IMR-90 (cell line): ENCODE data around the gene KCNJ1. TPM values are rescaled to one million over a fixed set of nuclear protein-coding genes. Genes with fewer than 3 reads are reported as not detected.

Experiments
- ATAC-seq: fragments of 200-7000 bp; cut with Tn5 transposase; 2 replicates; pipeline ENCODE4 v1.9.1; 2020; ENCODE audit warnings: low read depth, mild to moderate bottlenecking, moderate library complexity
- BruUV-seq: library from RNA; stranded (reverse); fragments of 400-500 nt; replicated peaks from 2 replicates; lab custom pipeline; 2021; lab: Mats Ljungman, UMichigan
- CTCF ChIA-PET: fragments of 300-600 bp; formaldehyde crosslinking; extraction: SDS; loops from one replicate; lab custom pipeline; 2021; ENCODE audit warnings: antibody characterized with exemption; lab: Yijun Ruan, JAX
- POLR2A ChIA-PET: fragments of 300-600 bp; sonication (Branson Sonifier 250); formaldehyde crosslinking; loops from one replicate; lab custom pipeline; 2022; ENCODE audit warnings: antibody characterized with exemption; ENCODE audit not compliant: unreplicated experiment; lab: Charles Lee
- DNase-seq: peaks from one replicate; pipeline ENCODE4 v3.0.0; 2013
- H2AFZ ChIP-seq: replicated peaks from 2 replicates; pipeline ENCODE3; 2013; ENCODE audit warnings: low read length, mild to moderate bottlenecking; ENCODE audit not compliant: poor library complexity
- H2AK5ac ChIP-seq: 2 replicates; pipeline ENCODE4 v1.6.1; 2013; ENCODE audit warnings: low read depth, low read length, inconsistent platforms
- H2AK9ac ChIP-seq: replicated peaks from 2 replicates; pipeline ENCODE3; 2013; ENCODE audit warnings: mild to moderate bottlenecking, low read depth, low read length, moderate library complexity; ENCODE audit not compliant: poor library complexity
- H2BK120ac ChIP-seq: 2 replicates; pipeline ENCODE4 v1.6.1; 2013; ENCODE audit warnings: low read depth, low read length, inconsistent platforms
- H2BK15ac ChIP-seq: 3 replicates; pipeline ENCODE4 v1.6.1; 2013; ENCODE audit warnings: low read depth, low read length, inconsistent platforms
- H2BK20ac ChIP-seq: 2 replicates; pipeline ENCODE4 v1.6.1; 2013; ENCODE audit warnings: low read depth, mild to moderate bottlenecking, inconsistent platforms, low read length, moderate library complexity
- H2BK5ac ChIP-seq: 2 replicates; pipeline ENCODE4 v1.6.1; 2013; ENCODE audit warnings: mild to moderate bottlenecking, low read depth, low read length, inconsistent platforms; ENCODE audit not compliant: poor library complexity, severe bottlenecking
- H3K14ac ChIP-seq: replicated peaks from 2 replicates; pipeline ENCODE4 v1.6.1; 2013; ENCODE audit warnings: low read depth, low read length, inconsistent platforms
- H3K18ac ChIP-seq: 2 replicates; pipeline ENCODE4 v1.6.1; 2013; ENCODE audit warnings: low read depth, low read length, control low read depth
- H3K23ac ChIP-seq: 2 replicates; pipeline ENCODE4 v1.6.1; 2013; ENCODE audit warnings: low read depth, low read length, inconsistent platforms
- H3K27ac ChIP-seq: 2 replicates; pipeline ENCODE4 v1.5.1; 2013; ENCODE audit warnings: mild to moderate bottlenecking, control low read depth, low read length; ENCODE audit not compliant: insufficient read depth
- H3K27me3 ChIP-seq: 2 replicates; pipeline ENCODE4 v1.6.1; 2013; ENCODE audit warnings: low read length; ENCODE audit not compliant: control insufficient read depth, insufficient read depth
- H3K36me3 ChIP-seq: 2 replicates; pipeline ENCODE4 v1.6.1; 2013; ENCODE audit warnings: low read length, mixed read lengths; ENCODE audit not compliant: control insufficient read depth, insufficient read depth
- H3K4ac ChIP-seq: 2 replicates; pipeline ENCODE4 v1.6.1; 2013; ENCODE audit warnings: low read depth, low read length, inconsistent platforms
- H3K4me1 ChIP-seq: 2 replicates; pipeline ENCODE4 v1.6.1; 2013; ENCODE audit warnings: low read length, mixed read lengths; ENCODE audit not compliant: control insufficient read depth, insufficient read depth
- H3K4me2 ChIP-seq: 2 replicates; pipeline ENCODE4 v1.6.1; 2013; ENCODE audit warnings: low read depth, mild to moderate bottlenecking, control low read depth, low read length, moderate library complexity
- H3K4me3 ChIP-seq: 2 replicates; pipeline ENCODE4 v1.5.1; 2013; ENCODE audit warnings: low read depth, mild to moderate bottlenecking, control low read depth, low read length, moderate library complexity; ENCODE audit not compliant: insufficient read depth
- H3K56ac ChIP-seq: 2 replicates; pipeline ENCODE4 v1.6.1; 2013; ENCODE audit warnings: low read length, inconsistent platforms; ENCODE audit not compliant: insufficient read depth; ENCODE audit errors: extremely low read depth
- H3K79me1 ChIP-seq, 2 experiments: 2 replicates each; pipeline ENCODE4 v1.6.1; 2013; ENCODE audit warnings: low read length in 2 of 2, inconsistent platforms in 1 of 2, low read depth in 1 of 2
- H3K9ac ChIP-seq: 2 replicates; pipeline ENCODE4 v1.6.1; 2013; ENCODE audit warnings: low read depth, low read length, control low read depth
- H3K9me1 ChIP-seq: 2 replicates; pipeline ENCODE4 v1.6.1; 2013; ENCODE audit warnings: low read length, inconsistent platforms; ENCODE audit not compliant: insufficient read depth
- H3K9me3 ChIP-seq: 2 replicates; pipeline ENCODE4 v1.6.1; 2013; ENCODE audit warnings: low read length; ENCODE audit not compliant: control insufficient read depth, insufficient read depth
- H4K20me1 ChIP-seq: 2 replicates; pipeline ENCODE4 v1.6.1; 2013; ENCODE audit warnings: low read length, inconsistent platforms; ENCODE audit not compliant: insufficient read depth
- H4K5ac ChIP-seq: 2 replicates; pipeline ENCODE4 v1.6.1; 2013; ENCODE audit warnings: mild to moderate bottlenecking, low read depth, low read length, control low read depth
- H4K8ac ChIP-seq, 2 experiments: 2 replicates each; pipeline ENCODE4 v1.6.1; 2013; ENCODE audit warnings: low read depth in 2 of 2, low read length in 2 of 2, control low read depth in 1 of 2, inconsistent platforms in 1 of 2
- H4K91ac ChIP-seq: 2 replicates; pipeline ENCODE4 v1.6.1; 2013; ENCODE audit warnings: low read depth, low read length, inconsistent platforms; ENCODE audit not compliant: insufficient read depth
- BHLHE40 ChIP-seq: fragments of 150-350 bp; IDR thresholded peaks from 2 replicates; pipeline ENCODE4 v1.6.1; 2016; ENCODE audit warnings: mild to moderate bottlenecking, low read depth, low read length
- CEBPB ChIP-seq: IDR thresholded peaks from 2 replicates; pipeline ENCODE4 v1.6.1; 2012; ENCODE audit warnings: low read depth, low read length, improper control_type of control experiment
- CHD1 ChIP-seq: IDR thresholded peaks from 2 replicates; pipeline ENCODE4 v1.6.1; 2012; ENCODE audit warnings: low read depth, low read length, improper control_type of control experiment
- ELK1 ChIP-seq: fragments of 150-350 bp; IDR thresholded peaks from 2 replicates; pipeline ENCODE4 v1.6.1; 2016; ENCODE audit warnings: low read depth, mild to moderate bottlenecking, low read length, moderate library complexity, borderline replicate concordance
- FOS ChIP-seq: fragments of 150-350 bp; IDR thresholded peaks from 2 replicates; pipeline ENCODE4 v1.6.1; 2016; ENCODE audit warnings: low read depth, low read length
- MAFK ChIP-seq: IDR thresholded peaks from 2 replicates; pipeline ENCODE4 v1.6.1; 2012; ENCODE audit warnings: low read depth, low read length, improper control_type of control experiment
- MAZ ChIP-seq: IDR thresholded peaks from 2 replicates; pipeline ENCODE4 v1.6.1; 2012; ENCODE audit warnings: low read depth, mild to moderate bottlenecking, low read length, improper control_type of control experiment, moderate library complexity, borderline replicate concordance
- MXI1 ChIP-seq: IDR thresholded peaks from 2 replicates; pipeline ENCODE4 v1.6.1; 2012; ENCODE audit warnings: low read depth, mild to moderate bottlenecking, low read length, moderate library complexity, borderline replicate concordance
- NFE2L2 ChIP-seq: fragments of 150-350 bp; IDR thresholded peaks from 2 replicates; pipeline ENCODE4 v1.6.1; 2016; ENCODE audit warnings: low read depth, mild to moderate bottlenecking, low read length
- POLR2A ChIP-seq: IDR thresholded peaks from 2 replicates; pipeline ENCODE4 v1.6.1; 2012; ENCODE audit warnings: mild to moderate bottlenecking, low read depth, low read length
- RAD21 ChIP-seq: IDR thresholded peaks from 2 replicates; pipeline ENCODE4 v1.6.1; 2012; ENCODE audit warnings: low read length, improper control_type of control experiment
- RCOR1 ChIP-seq: IDR thresholded peaks from 2 replicates; pipeline ENCODE4 v1.6.1; 2012; ENCODE audit warnings: mild to moderate bottlenecking, low read length, improper control_type of control experiment; ENCODE audit not compliant: insufficient replicate concordance
- RFX5 ChIP-seq: IDR thresholded peaks from 2 replicates; pipeline ENCODE4 v1.8.0; 2012; ENCODE audit warnings: low read depth, mild to moderate bottlenecking, low read length, moderate library complexity
- SMC3 ChIP-seq: fragments of 150-350 bp; IDR thresholded peaks from 2 replicates; pipeline ENCODE4 v1.6.1; 2016; ENCODE audit warnings: low read depth, mild to moderate bottlenecking, antibody characterized with exemption, low read length, moderate library complexity
- WGBS, 2 experiments: methylation state at CpG; one replicate each; pipeline versions ENCODE4 v1.1.5 to v1.1.7; 2013; ENCODE audit warnings: missing lambda C conversion rate in 2 of 2; ENCODE audit not compliant: insufficient read length in 1 of 2; ENCODE audit errors: extremely low coverage in 2 of 2; 5-methylcytosine and 5-hydroxymethylcytosine counted together
- dilution Hi-C: fragments of 300-500 bp; cut with HindIII; formaldehyde crosslinking; loops from one replicate; pipeline ENCODE4 v1.14.3; 2018; ENCODE audit warnings: low sequenced_read_pairs; ENCODE audit not compliant: unreplicated experiment
- in situ Hi-C: fragments of 300-500 bp; cut with MboI; formaldehyde crosslinking; loops from 3 replicates; pipeline ENCODE4 v1.14.3; 2019; ENCODE audit warnings: low sequenced_read_pairs, inconsistent platforms, mixed read lengths
- intact Hi-C: fragments of 100-400 bp; cut with micrococcal nuclease; formaldehyde crosslinking; loops from 2 replicates; pipeline ENCODE4 v1.10.0; 2022
- polyA plus RNA-seq, 3 experiments: library from polyadenylated mRNA; depleted of rRNA; stranded (reverse); fragments of >200 nt; gene quantifications; 2 replicates each; pipeline ENCODE4 v1.2.3, GENCODE V29; 2012; ENCODE audit warnings: low replicate concordance in 1 of 3
- total RNA-seq: library from RNA; depleted of rRNA; stranded (reverse); fragments of >200 nt; gene quantifications from 2 replicates; pipeline ENCODE4 v1.2.3, GENCODE V29; 2012
- TF ChIP-seq, protein P1 (sequence below): conservative IDR thresholded peaks from 2 replicates; pipeline ENCODE4 v1.5.1; 2012; ENCODE audit warnings: mild to moderate bottlenecking, low read depth, low read length, improper control_type of control experiment
- TF ChIP-seq, protein P2 (sequence below): fragments of 150-350 bp; IDR thresholded peaks from 2 replicates; pipeline ENCODE4 v1.6.1; 2017; ENCODE audit warnings: mild to moderate bottlenecking, antibody characterized with exemption, low read length, low read depth

Gene KCNJ1
- total and polyA plus RNA-seq, 2 of the 4 experiments (the other 2 are of a cell fraction): not detected

DNA sequence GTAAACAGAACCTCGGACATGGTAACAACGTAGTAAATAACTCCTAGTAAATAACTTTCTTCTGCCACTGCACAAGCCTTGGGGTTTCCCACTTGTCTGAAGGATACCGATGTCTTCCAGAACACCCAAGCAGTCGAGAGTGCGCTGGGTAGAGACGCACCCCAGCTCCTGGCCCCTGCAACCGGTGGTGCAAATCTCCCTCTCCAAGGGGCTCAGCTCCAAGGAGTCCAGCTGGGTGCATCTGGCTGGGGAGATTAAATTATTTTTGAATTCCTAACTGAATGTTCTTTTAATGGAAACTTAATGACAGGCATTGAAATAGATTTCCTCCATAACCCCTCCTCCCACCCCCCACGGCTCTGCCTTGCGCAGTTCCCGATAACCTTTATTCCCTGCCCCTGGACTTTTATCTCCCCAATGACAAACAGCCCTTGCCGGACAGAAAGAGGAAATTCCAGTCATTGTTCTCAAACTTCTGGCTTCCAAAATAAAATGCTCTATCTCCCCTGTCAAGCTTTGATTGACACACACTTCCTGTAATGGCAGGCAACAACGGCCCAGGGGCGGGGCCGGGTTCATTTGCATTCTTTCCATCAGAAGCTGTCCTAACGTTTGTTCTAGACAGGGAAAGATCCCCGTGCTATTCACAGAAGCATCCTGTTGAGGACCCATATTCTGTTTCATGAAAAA is 31.2 kb downstream of the KCNJ1 start:
- Histone ChIP-seq H2BK5ac (no peak overlapping the region), H3K4me2 (no peak overlapping the region), H3K4me3 (no peak overlapping the region), H3K18ac (no peak overlapping the region), H3K4me1 (no peaks in the 10 kb centered on the region), H2AK9ac (no peak overlapping the region), H3K9me1 (no peaks in the 10 kb centered on the region), H3K23ac (no peak overlapping the region), H2AFZ (no peak overlapping the region), H2BK120ac (no peak overlapping the region), H4K8ac (no peak overlapping the region), H3K36me3 (no peaks in the 10 kb centered on the region), H2BK20ac (no peak overlapping the region), H3K9ac (no peak overlapping the region), H3K27me3 (peaks cover 29% of the 10 kb centered on the region), H3K56ac (no peak overlapping the region), H3K79me1 (no peaks in the 10 kb centered on the region), H3K4ac (no peak overlapping the region), H2AK5ac (no peak overlapping the region), H2BK15ac (no peak overlapping the region), H3K14ac (no peak overlapping the region), H4K91ac (no peak overlapping the region), H4K5ac (no peak overlapping the region), H4K20me1 (no peaks in the 10 kb centered on the region), H3K9me3 (no peaks in the 10 kb centered on the region; the same call in 1 of the 2 replicates), H3K27ac (no peak overlapping the region)
- CTCF ChIA-PET: no interaction called here
- ATAC-seq: no peak
- BruUV-seq: no TSS peak
- in situ Hi-C loops: loop anchor here (10.0 kb wide), 1 partner anchor 551 kb away; no protein-coding TSS in a partner anchor
- no CpG with 5 or more reads among the region's 16 CpGs for WGBS, 2 experiments
- TF ChIP-seq, protein P1, sequence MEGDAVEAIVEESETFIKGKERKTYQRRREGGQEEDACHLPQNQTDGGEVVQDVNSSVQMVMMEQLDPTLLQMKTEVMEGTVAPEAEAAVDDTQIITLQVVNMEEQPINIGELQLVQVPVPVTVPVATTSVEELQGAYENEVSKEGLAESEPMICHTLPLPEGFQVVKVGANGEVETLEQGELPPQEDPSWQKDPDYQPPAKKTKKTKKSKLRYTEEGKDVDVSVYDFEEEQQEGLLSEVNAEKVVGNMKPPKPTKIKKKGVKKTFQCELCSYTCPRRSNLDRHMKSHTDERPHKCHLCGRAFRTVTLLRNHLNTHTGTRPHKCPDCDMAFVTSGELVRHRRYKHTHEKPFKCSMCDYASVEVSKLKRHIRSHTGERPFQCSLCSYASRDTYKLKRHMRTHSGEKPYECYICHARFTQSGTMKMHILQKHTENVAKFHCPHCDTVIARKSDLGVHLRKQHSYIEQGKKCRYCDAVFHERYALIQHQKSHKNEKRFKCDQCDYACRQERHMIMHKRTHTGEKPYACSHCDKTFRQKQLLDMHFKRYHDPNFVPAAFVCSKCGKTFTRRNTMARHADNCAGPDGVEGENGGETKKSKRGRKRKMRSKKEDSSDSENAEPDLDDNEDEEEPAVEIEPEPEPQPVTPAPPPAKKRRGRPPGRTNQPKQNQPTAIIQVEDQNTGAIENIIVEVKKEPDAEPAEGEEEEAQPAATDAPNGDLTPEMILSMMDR: no peak
- TF ChIP-seq RAD21 (no peak), POLR2A (no peak), FOS (no peak), MXI1 (no peak), RFX5 (no peak), RCOR1 (no peak), ELK1 (no peak), MAFK (no peak), MAZ (no peak), SMC3 (no peak), CEBPB (no peak), NFE2L2 (no peak), BHLHE40 (no peak), CHD1 (no peak)
- TF ChIP-seq, protein P2, sequence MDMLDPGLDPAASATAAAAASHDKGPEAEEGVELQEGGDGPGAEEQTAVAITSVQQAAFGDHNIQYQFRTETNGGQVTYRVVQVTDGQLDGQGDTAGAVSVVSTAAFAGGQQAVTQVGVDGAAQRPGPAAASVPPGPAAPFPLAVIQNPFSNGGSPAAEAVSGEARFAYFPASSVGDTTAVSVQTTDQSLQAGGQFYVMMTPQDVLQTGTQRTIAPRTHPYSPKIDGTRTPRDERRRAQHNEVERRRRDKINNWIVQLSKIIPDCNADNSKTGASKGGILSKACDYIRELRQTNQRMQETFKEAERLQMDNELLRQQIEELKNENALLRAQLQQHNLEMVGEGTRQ: no peak
- dilution Hi-C loops: loop anchor here (25.0 kb wide), 1 partner anchor 649 kb away; no protein-coding TSS in a partner anchor
- no peak for DNase-seq
- POLR2A ChIA-PET: no interaction called here
- intact Hi-C loops: loop anchor here (10.0 kb wide), 1 partner anchor 311 kb away; no protein-coding TSS in a partner anchor
